Measurements from ENCODE around the gene POLR3B. TPM values are rescaled to one million over a fixed set of nuclear protein-coding genes. Genes with fewer than 3 reads are reported as not detected.
"Not testable (repeated sequence)": the region's sequence is repeated elsewhere in the genome, so short reads cannot be mapped to it uniquely, and the experiment has no call there.

POLR3B gene
- total RNA-seq, 1 donor from 2014 or later = 8.1 TPM

GRCh38 chr12:106364261-106364660 is 6.7 kb downstream of the POLR3B start:
- no peaks in the 10 kb centered on the region for H3K9me3 Mint-ChIP-seq (ENCODE audit: unreplicated experiment)
- DNase-seq (ENCODE audit: extremely low spot score, unreplicated experiment) = no peak
- H3K36me3 Mint-ChIP-seq (ENCODE audit: unreplicated experiment) = peaks cover 7% of the 10 kb centered on the region
- no peaks in the 10 kb centered on the region for H3K27me3 Mint-ChIP-seq (ENCODE audit: unreplicated experiment)
- H3K27ac Mint-ChIP-seq (ENCODE audit: unreplicated experiment) = no peak overlapping the region
- no peak overlapping the region for H3K4me3 Mint-ChIP-seq (ENCODE audit: unreplicated experiment)
- H3K4me1 Mint-ChIP-seq (ENCODE audit: unreplicated experiment) = no peaks in the 10 kb centered on the region
- no peak for TF ChIP-seq CTCF (IDR thresholded peaks at IDR 0.05)

GRCh38 chr12:106369624-106370346 is 12.2 kb downstream of the POLR3B start:
- Mint-ChIP-seq H3K27me3 (ENCODE audit: unreplicated experiment) (no peaks in the 10 kb centered on the region), H3K4me3 (ENCODE audit: unreplicated experiment) (no peak overlapping the region), H3K36me3 (ENCODE audit: unreplicated experiment) (peaks cover 17% of the 10 kb centered on the region), H3K4me1 (ENCODE audit: unreplicated experiment) (no peaks in the 10 kb centered on the region), H3K27ac (ENCODE audit: unreplicated experiment) (peak overlapping the region; percentile 4), H3K9me3 (ENCODE audit: unreplicated experiment) (peaks cover 4% of the 10 kb centered on the region)
- TF ChIP-seq CTCF (IDR thresholded peaks at IDR 0.05) = no peak
- no peak for DNase-seq (ENCODE audit: extremely low spot score, unreplicated experiment)

GRCh38 chr12:106378788-106379187 is 21.2 kb downstream of the POLR3B start:
- no peaks in the 10 kb centered on the region for H3K27me3 Mint-ChIP-seq (ENCODE audit: unreplicated experiment)
- no peaks in the 10 kb centered on the region for H3K4me1 Mint-ChIP-seq (ENCODE audit: unreplicated experiment)
- H3K36me3 Mint-ChIP-seq (ENCODE audit: unreplicated experiment) = peaks cover 50% of the 10 kb centered on the region
- DNase-seq (ENCODE audit: extremely low spot score, unreplicated experiment) = no peak
- no peak for TF ChIP-seq CTCF (IDR thresholded peaks at IDR 0.05)
- peaks cover 13% of the 10 kb centered on the region for H3K9me3 Mint-ChIP-seq (ENCODE audit: unreplicated experiment)
- H3K4me3 Mint-ChIP-seq (ENCODE audit: unreplicated experiment) = no peak overlapping the region
- no peak overlapping the region for H3K27ac Mint-ChIP-seq (ENCODE audit: unreplicated experiment)

GRCh38 chr12:106380954-106381353 is 23.4 kb downstream of the POLR3B start:
- H3K36me3 Mint-ChIP-seq (ENCODE audit: unreplicated experiment) = peaks cover 44% of the 10 kb centered on the region
- no peak overlapping the region for H3K27ac Mint-ChIP-seq (ENCODE audit: unreplicated experiment)
- H3K27me3 Mint-ChIP-seq (ENCODE audit: unreplicated experiment) = no peaks in the 10 kb centered on the region
- H3K9me3 Mint-ChIP-seq (ENCODE audit: unreplicated experiment) = peaks cover 13% of the 10 kb centered on the region
- no peak for DNase-seq (ENCODE audit: extremely low spot score, unreplicated experiment)
- H3K4me1 Mint-ChIP-seq (ENCODE audit: unreplicated experiment) = peaks cover 1% of the 10 kb centered on the region
- no peak for TF ChIP-seq CTCF (IDR thresholded peaks at IDR 0.05)
- no peak overlapping the region for H3K4me3 Mint-ChIP-seq (ENCODE audit: unreplicated experiment)

- H3K4me1 Mint-ChIP-seq (ENCODE audit: unreplicated experiment); H3K4me3 Mint-ChIP-seq (ENCODE audit: unreplicated experiment); H3K27ac Mint-ChIP-seq (ENCODE audit: unreplicated experiment); H3K27me3 Mint-ChIP-seq (ENCODE audit: unreplicated experiment); DNase-seq (ENCODE audit: extremely low spot score, unreplicated experiment): not testable (repeated sequence)
- H3K36me3 Mint-ChIP-seq (ENCODE audit: unreplicated experiment) = peaks cover 38% of the 10 kb centered on the region
- H3K9me3 Mint-ChIP-seq (ENCODE audit: unreplicated experiment) = peaks cover 13% of the 10 kb centered on the region
Measured at GRCh38 chr12:106381866-106382265, 24.3 kb downstream of the POLR3B start.

Data from osteocyte (in vitro differentiated cells).